HEK293 (cell line): ENCODE measurements around the gene SLC1A3.

Experiments
- CTCF ChIA-PET: fragments of 350-600 bp; formaldehyde crosslinking; extraction: SDS; loops from one replicate; lab custom pipeline; 2021; ENCODE audit warnings: antibody characterized with exemption; lab: Yijun Ruan, JAX
- POLR2A ChIA-PET: fragments of 300-600 bp; formaldehyde crosslinking; extraction: SDS; loops from one replicate; lab custom pipeline; 2020; ENCODE audit warnings: antibody characterized with exemption, inconsistent platforms; lab: Yijun Ruan, JAX
- H3K27ac ChIP-seq: fragments of 200-500 bp; sonication (Bioruptor generic); 2 replicates; pipeline ENCODE4 v1.5.1; 2014; ENCODE audit warnings: low read depth, low read length, control low read depth, inconsistent platforms; ENCODE audit errors: extremely low read depth
- H3K36me3 ChIP-seq, 2 experiments: fragments of 200-500 bp in 1 of 2; sonication (Bioruptor generic) in 1 of 2; 1 replicate in 1 of 2; 2 replicates in 1 of 2; pipeline ENCODE4 v1.5.1; 2014 to 2017; ENCODE audit warnings: inconsistent platforms in 2 of 2, low read length in 2 of 2; ENCODE audit not compliant: control insufficient read depth in 2 of 2, insufficient read depth in 1 of 2
- H3K4me1 ChIP-seq: fragments of 200-500 bp; sonication (Bioruptor generic); 2 replicates; pipeline ENCODE4 v1.5.1; 2014; ENCODE audit warnings: mild to moderate bottlenecking, low read length, inconsistent platforms; ENCODE audit not compliant: control insufficient read depth, insufficient read depth
- H3K4me3 ChIP-seq: 2 replicates; pipeline ENCODE4 v1.5.1; 2011; ENCODE audit warnings: low read depth, mild to moderate bottlenecking, control low read depth, low read length, moderate library complexity
- H3K9me3 ChIP-seq: fragments of 200-500 bp; sonication (Bioruptor generic); 2 replicates; pipeline ENCODE4 v1.5.1; 2014; ENCODE audit warnings: low read depth, low read length, inconsistent platforms; ENCODE audit not compliant: control insufficient read depth, insufficient read depth
- HOXA7 ChIP-seq: sonication (generic); formaldehyde crosslinking; IDR thresholded peaks from 2 replicates; pipeline ENCODE4 v1.8.1; 2022; ENCODE audit warnings: missing genetic modification reagents, borderline replicate concordance
- KLF17 ChIP-seq: fragments of 450-650 bp; formaldehyde crosslinking; IDR thresholded peaks from 2 replicates; pipeline ENCODE4 v1.5.1; 2016; ENCODE audit warnings: missing biosample characterization, missing genetic modification characterization
- PRDM4 ChIP-seq: fragments of 450-650 bp; formaldehyde crosslinking; IDR thresholded peaks from 2 replicates; pipeline ENCODE4 v1.5.1; 2017; ENCODE audit warnings: missing biosample characterization, missing genetic modification characterization
- SP2 ChIP-seq: fragments of 450-650 bp; formaldehyde crosslinking; IDR thresholded peaks from 2 replicates; pipeline ENCODE4 v1.5.1; 2016; ENCODE audit warnings: missing biosample characterization, missing genetic modification characterization
- TSHZ1 ChIP-seq: fragments of 450-650 bp; formaldehyde crosslinking; IDR thresholded peaks from 2 replicates; pipeline ENCODE4 v1.5.1; 2016; ENCODE audit warnings: missing biosample characterization, missing genetic modification characterization, borderline replicate concordance
- ZEB2 ChIP-seq: fragments of 450-650 bp; formaldehyde crosslinking; IDR thresholded peaks from 2 replicates; pipeline ENCODE4 v1.5.1; 2016; ENCODE audit warnings: missing biosample characterization, missing genetic modification characterization
- ZIC2 ChIP-seq: fragments of 450-650 bp; formaldehyde crosslinking; IDR thresholded peaks from 2 replicates; pipeline ENCODE4 v1.5.1; 2016; ENCODE audit warnings: missing biosample characterization, missing genetic modification characterization
- ZNF155 ChIP-seq: fragments of 450-650 bp; formaldehyde crosslinking; IDR thresholded peaks from 2 replicates; pipeline ENCODE4 v1.5.1; 2016; ENCODE audit warnings: missing biosample characterization, missing genetic modification characterization
- ZNF248 ChIP-seq: fragments of 450-650 bp; formaldehyde crosslinking; IDR thresholded peaks from 2 replicates; pipeline ENCODE4 v1.5.1; 2017; ENCODE audit warnings: missing biosample characterization, missing genetic modification characterization
- ZNF366 ChIP-seq: fragments of 450-650 bp; formaldehyde crosslinking; conservative IDR thresholded peaks from 2 replicates; pipeline ENCODE4 v1.5.1; 2016; ENCODE audit warnings: missing biosample characterization, missing genetic modification characterization
- ZNF548 ChIP-seq: fragments of 450-650 bp; formaldehyde crosslinking; IDR thresholded peaks from 2 replicates; pipeline ENCODE4 v1.5.1; 2016; ENCODE audit warnings: missing biosample characterization, missing genetic modification characterization
- ZNF76 ChIP-seq: fragments of 450-650 bp; formaldehyde crosslinking; IDR thresholded peaks from 2 replicates; pipeline ENCODE4; 2016; ENCODE audit warnings: low read depth, missing biosample characterization, missing genetic modification characterization, borderline replicate concordance
- ZNF843 ChIP-seq: fragments of 450-650 bp; formaldehyde crosslinking; IDR thresholded peaks from 2 replicates; pipeline ENCODE4 v1.5.1; 2016; ENCODE audit warnings: missing biosample characterization, missing genetic modification characterization
- TF ChIP-seq, protein P1 (sequence below): fragments of 450-650 bp; IDR thresholded peaks from 2 replicates; pipeline ENCODE4 v1.5.1; 2018; ENCODE audit warnings: missing biosample characterization, mild to moderate bottlenecking, missing genetic modification characterization
- TF ChIP-seq, protein P2 (sequence below): fragments of 450-650 bp; formaldehyde crosslinking; IDR thresholded peaks from 2 replicates; pipeline ENCODE4 v1.5.1; 2017; ENCODE audit warnings: missing biosample characterization, missing genetic modification characterization
- TF ChIP-seq, protein P3 (sequence below): fragments of 450-650 bp; formaldehyde crosslinking; IDR thresholded peaks from 2 replicates; pipeline ENCODE4 v1.5.1; 2016; ENCODE audit warnings: missing biosample characterization, missing genetic modification characterization, borderline replicate concordance

The SLC1A3 gene

GRCh38 chr5:36607838-36608783 is 1.7 kb downstream of the SLC1A3 start (continued):
- TF ChIP-seq ZIC2 (tag by site-specific recombination) = peak; percentile 91
- TF ChIP-seq, protein P1, sequence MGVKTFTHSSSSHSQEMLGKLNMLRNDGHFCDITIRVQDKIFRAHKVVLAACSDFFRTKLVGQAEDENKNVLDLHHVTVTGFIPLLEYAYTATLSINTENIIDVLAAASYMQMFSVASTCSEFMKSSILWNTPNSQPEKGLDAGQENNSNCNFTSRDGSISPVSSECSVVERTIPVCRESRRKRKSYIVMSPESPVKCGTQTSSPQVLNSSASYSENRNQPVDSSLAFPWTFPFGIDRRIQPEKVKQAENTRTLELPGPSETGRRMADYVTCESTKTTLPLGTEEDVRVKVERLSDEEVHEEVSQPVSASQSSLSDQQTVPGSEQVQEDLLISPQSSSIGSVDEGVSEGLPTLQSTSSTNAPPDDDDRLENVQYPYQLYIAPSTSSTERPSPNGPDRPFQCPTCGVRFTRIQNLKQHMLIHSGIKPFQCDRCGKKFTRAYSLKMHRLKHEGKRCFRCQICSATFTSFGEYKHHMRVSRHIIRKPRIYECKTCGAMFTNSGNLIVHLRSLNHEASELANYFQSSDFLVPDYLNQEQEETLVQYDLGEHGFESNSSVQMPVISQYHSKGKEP (tag by site-specific recombination) = peak; percentile 21; the same call in 1 of the 2 replicates
- TF ChIP-seq, protein P2, sequence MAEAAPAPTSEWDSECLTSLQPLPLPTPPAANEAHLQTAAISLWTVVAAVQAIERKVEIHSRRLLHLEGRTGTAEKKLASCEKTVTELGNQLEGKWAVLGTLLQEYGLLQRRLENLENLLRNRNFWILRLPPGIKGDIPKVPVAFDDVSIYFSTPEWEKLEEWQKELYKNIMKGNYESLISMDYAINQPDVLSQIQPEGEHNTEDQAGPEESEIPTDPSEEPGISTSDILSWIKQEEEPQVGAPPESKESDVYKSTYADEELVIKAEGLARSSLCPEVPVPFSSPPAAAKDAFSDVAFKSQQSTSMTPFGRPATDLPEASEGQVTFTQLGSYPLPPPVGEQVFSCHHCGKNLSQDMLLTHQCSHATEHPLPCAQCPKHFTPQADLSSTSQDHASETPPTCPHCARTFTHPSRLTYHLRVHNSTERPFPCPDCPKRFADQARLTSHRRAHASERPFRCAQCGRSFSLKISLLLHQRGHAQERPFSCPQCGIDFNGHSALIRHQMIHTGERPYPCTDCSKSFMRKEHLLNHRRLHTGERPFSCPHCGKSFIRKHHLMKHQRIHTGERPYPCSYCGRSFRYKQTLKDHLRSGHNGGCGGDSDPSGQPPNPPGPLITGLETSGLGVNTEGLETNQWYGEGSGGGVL (tag by site-specific recombination) = peak; percentile 44
- TF ChIP-seq ZNF366 (tag by site-specific recombination) = peak; percentile 37; the same call in 1 of the 2 replicates

DNA sequence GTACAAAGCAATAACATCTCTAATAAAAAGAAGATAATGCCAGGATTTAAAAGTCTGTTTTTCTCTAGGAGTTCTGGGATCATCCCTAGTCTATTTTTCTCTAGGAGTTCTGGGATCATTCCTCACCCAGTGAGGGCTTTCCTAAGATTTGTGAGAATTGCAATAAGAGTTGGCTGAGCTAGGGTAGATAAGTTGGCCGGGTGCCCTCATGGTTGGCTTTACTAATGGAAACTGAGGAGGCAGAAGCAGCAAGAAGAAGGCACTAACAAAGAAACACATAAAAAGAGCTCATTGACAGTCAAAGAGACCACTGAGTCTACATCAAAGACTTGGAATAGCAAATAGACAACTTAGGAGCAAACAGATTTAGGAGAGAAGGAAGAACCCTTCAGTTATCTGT is 4.2 kb downstream of the SLC1A3 start:
- TF ChIP-seq ZNF155 (tag by site-specific recombination) (no peak), KLF17 (tag by site-specific recombination) (no peak), TSHZ1 (no peak), ZNF248 (tag by site-specific recombination) (no peak), ZNF548 (tag by site-specific recombination) (no peak), HOXA7 (CRISPR knock-in tag) (no peak), ZNF843 (tag by site-specific recombination) (no peak), ZEB2 (tag by site-specific recombination) (no peak), PRDM4 (tag by site-specific recombination) (no peak), ZNF76 (tag by site-specific recombination) (no peak), SP2 (tag by site-specific recombination) (no peak)
- TF ChIP-seq, protein P3, sequence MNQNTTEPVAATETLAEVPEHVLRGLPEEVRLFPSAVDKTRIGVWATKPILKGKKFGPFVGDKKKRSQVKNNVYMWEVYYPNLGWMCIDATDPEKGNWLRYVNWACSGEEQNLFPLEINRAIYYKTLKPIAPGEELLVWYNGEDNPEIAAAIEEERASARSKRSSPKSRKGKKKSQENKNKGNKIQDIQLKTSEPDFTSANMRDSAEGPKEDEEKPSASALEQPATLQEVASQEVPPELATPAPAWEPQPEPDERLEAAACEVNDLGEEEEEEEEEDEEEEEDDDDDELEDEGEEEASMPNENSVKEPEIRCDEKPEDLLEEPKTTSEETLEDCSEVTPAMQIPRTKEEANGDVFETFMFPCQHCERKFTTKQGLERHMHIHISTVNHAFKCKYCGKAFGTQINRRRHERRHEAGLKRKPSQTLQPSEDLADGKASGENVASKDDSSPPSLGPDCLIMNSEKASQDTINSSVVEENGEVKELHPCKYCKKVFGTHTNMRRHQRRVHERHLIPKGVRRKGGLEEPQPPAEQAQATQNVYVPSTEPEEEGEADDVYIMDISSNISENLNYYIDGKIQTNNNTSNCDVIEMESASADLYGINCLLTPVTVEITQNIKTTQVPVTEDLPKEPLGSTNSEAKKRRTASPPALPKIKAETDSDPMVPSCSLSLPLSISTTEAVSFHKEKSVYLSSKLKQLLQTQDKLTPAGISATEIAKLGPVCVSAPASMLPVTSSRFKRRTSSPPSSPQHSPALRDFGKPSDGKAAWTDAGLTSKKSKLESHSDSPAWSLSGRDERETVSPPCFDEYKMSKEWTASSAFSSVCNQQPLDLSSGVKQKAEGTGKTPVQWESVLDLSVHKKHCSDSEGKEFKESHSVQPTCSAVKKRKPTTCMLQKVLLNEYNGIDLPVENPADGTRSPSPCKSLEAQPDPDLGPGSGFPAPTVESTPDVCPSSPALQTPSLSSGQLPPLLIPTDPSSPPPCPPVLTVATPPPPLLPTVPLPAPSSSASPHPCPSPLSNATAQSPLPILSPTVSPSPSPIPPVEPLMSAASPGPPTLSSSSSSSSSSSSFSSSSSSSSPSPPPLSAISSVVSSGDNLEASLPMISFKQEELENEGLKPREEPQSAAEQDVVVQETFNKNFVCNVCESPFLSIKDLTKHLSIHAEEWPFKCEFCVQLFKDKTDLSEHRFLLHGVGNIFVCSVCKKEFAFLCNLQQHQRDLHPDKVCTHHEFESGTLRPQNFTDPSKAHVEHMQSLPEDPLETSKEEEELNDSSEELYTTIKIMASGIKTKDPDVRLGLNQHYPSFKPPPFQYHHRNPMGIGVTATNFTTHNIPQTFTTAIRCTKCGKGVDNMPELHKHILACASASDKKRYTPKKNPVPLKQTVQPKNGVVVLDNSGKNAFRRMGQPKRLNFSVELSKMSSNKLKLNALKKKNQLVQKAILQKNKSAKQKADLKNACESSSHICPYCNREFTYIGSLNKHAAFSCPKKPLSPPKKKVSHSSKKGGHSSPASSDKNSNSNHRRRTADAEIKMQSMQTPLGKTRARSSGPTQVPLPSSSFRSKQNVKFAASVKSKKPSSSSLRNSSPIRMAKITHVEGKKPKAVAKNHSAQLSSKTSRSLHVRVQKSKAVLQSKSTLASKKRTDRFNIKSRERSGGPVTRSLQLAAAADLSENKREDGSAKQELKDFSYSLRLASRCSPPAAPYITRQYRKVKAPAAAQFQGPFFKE (tag by site-specific recombination) = no peak
- Histone ChIP-seq H3K36me3 (peaks cover 8 to 34% of the 10 kb centered on the region in 2 experiments; a peak in 2 of 3 replicates), H3K4me1 (peaks cover 30% of the 10 kb centered on the region), H3K4me3 (no peak overlapping the region), H3K27ac (no peak overlapping the region), H3K9me3 (no peaks in the 10 kb centered on the region; the same call in 1 of the 2 replicates)
- CTCF ChIA-PET = interaction anchor here (0.6 to 2.3 kb wide), 6 partner anchors 80 to 443 kb away, joined by 3 to 9 read pairs (median 3); no protein-coding TSS in a partner anchor
- POLR2A ChIA-PET = no interaction called here
